GM12878 (cell line): ENCODE measurements around the gene HIGD2B. TPM values are rescaled to one million over a fixed set of nuclear protein-coding genes. Genes with fewer than 3 reads are reported as not detected.
A peak's percentile ranks its signal among the peaks of the same experiment; 100 is the strongest.

ENCODE experiments used
- ATAC-seq: fragments of 200-7000 bp; cut with Tn5 transposase; 3 replicates; pipeline ENCODE4 v1.9.1; 2020; ENCODE audit warnings: mild to moderate bottlenecking, moderate library complexity
- BruUV-seq: library from RNA; stranded (reverse); fragments of 400-500 nt; replicated peaks from 2 replicates; lab custom pipeline; 2021; lab: Mats Ljungman, UMichigan
- CTCF ChIA-PET: fragments of 300-600 bp; sonication (Branson Sonifier 250); formaldehyde crosslinking; extraction: SDS; loops from one replicate; lab custom pipeline; 2021; ENCODE audit warnings: inconsistent platforms; lab: Yijun Ruan, JAX
- POLR2A ChIA-PET: fragments of 350-600 bp; formaldehyde crosslinking; extraction: SDS; loops from one replicate; lab custom pipeline; 2021; ENCODE audit warnings: inconsistent platforms; lab: Charles Lee
- RAD21 ChIA-PET: fragments of 300-600 bp; sonication (Branson Sonifier 250); formaldehyde crosslinking; loops from one replicate; lab custom pipeline; 2023; ENCODE audit warnings: antibody characterized with exemption; ENCODE audit not compliant: unreplicated experiment; lab: Charles Lee
- SMC1A ChIA-PET: fragments of 300-600 bp; sonication (Branson Sonifier 250); formaldehyde crosslinking; loops from one replicate; lab custom pipeline; 2023; ENCODE audit not compliant: unreplicated experiment, uncharacterized antibody; lab: Charles Lee
- DNase-seq: peaks from one replicate; pipeline ENCODE4 v3.0.0-alpha.2; 2011; ENCODE audit warnings: low read depth, low spot score
- FAIRE-seq: peaks from 3 replicates; lab custom pipeline; 2011; peaks lifted over from hg19 to GRCh38; lab: Jason Lieb, UNC
- H2AFZ ChIP-seq: 2 replicates; pipeline ENCODE4 v1.6.0; 2011; ENCODE audit warnings: low read depth, low read length, control low read depth; ENCODE audit not compliant: control insufficient read depth
- H3K27ac ChIP-seq: 2 replicates; pipeline ENCODE4 v1.5.1; 2011; ENCODE audit warnings: control low read depth; ENCODE audit not compliant: control insufficient read depth, insufficient read depth
- H3K27me3 ChIP-seq, 2 experiments: replicated peaks in 1 of 2; 2 replicates each; pipeline versions ENCODE4 v1.6.0 to v1.6.1; 2011; ENCODE audit warnings: low read length in 1 of 2; ENCODE audit not compliant: control insufficient read depth in 2 of 2, insufficient read depth in 2 of 2
- H3K36me3 ChIP-seq, 2 experiments: 2 replicates each; pipeline ENCODE4 v1.5.1; 2011; ENCODE audit warnings: low read length in 1 of 2; ENCODE audit not compliant: control insufficient read depth in 2 of 2, insufficient read depth in 2 of 2
- H3K4me1 ChIP-seq: 2 replicates; pipeline ENCODE4 v1.6.1; 2011; ENCODE audit warnings: mild to moderate bottlenecking, low read length, moderate library complexity, mixed read lengths; ENCODE audit not compliant: control insufficient read depth, insufficient read depth
- H3K4me2 ChIP-seq: 2 replicates; pipeline ENCODE4 v1.6.0; 2011; ENCODE audit warnings: control low read depth; ENCODE audit not compliant: control insufficient read depth, insufficient read depth
- H3K4me3 ChIP-seq: fragments of 200-600 bp; sonication (generic); 2 replicates; pipeline ENCODE4 v1.5.1; 2016
- H3K79me2 ChIP-seq: 2 replicates; pipeline ENCODE4 v1.6.0; 2011; ENCODE audit warnings: low read length; ENCODE audit not compliant: control insufficient read depth, insufficient read depth
- H3K9ac ChIP-seq: 2 replicates; pipeline ENCODE4 v1.8.0; 2011; ENCODE audit warnings: low read length, control low read depth, mixed read lengths; ENCODE audit not compliant: control insufficient read depth, insufficient read depth
- H3K9me3 ChIP-seq: replicated peaks from 3 replicates; pipeline ENCODE4 v1.5.1; 2011; ENCODE audit warnings: mild to moderate bottlenecking, low read length; ENCODE audit not compliant: control insufficient read depth, insufficient read depth
- H4K20me1 ChIP-seq: 2 replicates; pipeline ENCODE4 v1.6.0; 2011; ENCODE audit not compliant: control insufficient read depth, insufficient read depth
- MAX ChIP-seq: IDR thresholded peaks from 2 replicates; pipeline ENCODE4 v1.6.1; 2012; ENCODE audit warnings: low read depth, low read length, improper control_type of control experiment
- NBN ChIP-seq: fragments of 450-650 bp; IDR thresholded peaks from 2 replicates; pipeline ENCODE4 v1.6.1; 2016
- NR2C2 ChIP-seq: IDR thresholded peaks from 2 replicates; pipeline ENCODE4 v1.6.1; 2011; ENCODE audit warnings: borderline replicate concordance, low read depth; ENCODE audit not compliant: control insufficient read depth, insufficient read length
- POU2F2 ChIP-seq: IDR thresholded peaks from 3 replicates; pipeline ENCODE4 v1.6.1; 2011; ENCODE audit warnings: low read depth, mild to moderate bottlenecking, low read length, borderline replicate concordance
- RUNX3 ChIP-seq: IDR thresholded peaks from 2 replicates; pipeline ENCODE4 v1.6.1; 2012; ENCODE audit warnings: low read length, inconsistent platforms
- TCF12 ChIP-seq: IDR thresholded peaks from 2 replicates; pipeline ENCODE4 v1.6.1; 2011; ENCODE audit warnings: low read depth, mild to moderate bottlenecking, low read length
- ZZZ3 ChIP-seq: IDR thresholded peaks from 2 replicates; pipeline ENCODE4 v1.6.1; 2011; ENCODE audit warnings: low read depth; ENCODE audit not compliant: control insufficient read depth, insufficient read length
- WGBS: methylation state at CpG from one replicate; pipeline ENCODE4 v1.1.6; 2016; ENCODE audit warnings: low lambda C conversion rate; ENCODE audit not compliant: insufficient replicate concordance, insufficient coverage; ENCODE audit errors: missing lambda C conversion rate; 5-methylcytosine and 5-hydroxymethylcytosine counted together
- in situ Hi-C: fragments of 300-500 bp; cut with MboI; formaldehyde crosslinking; loops from 9 replicates; pipeline ENCODE4 v1.14.3; 2018; ENCODE audit warnings: mixed read lengths
- intact Hi-C: fragments of 100-400 bp; cut with micrococcal nuclease; formaldehyde crosslinking; loops from one replicate; pipeline ENCODE4 v1.14.2; 2022; ENCODE audit not compliant: unreplicated experiment
- polyA plus RNA-seq, 11 experiments: library from polyadenylated mRNA; depleted of rRNA in 4 of 11; unstranded in 6 of 11; stranded (reverse) in 5 of 11; fragments of >200 nt; fragmentation: Nextera tagmentation in 4 of 11; fragmentation: Illumina TruSeq in 1 of 11; extraction: Ambion mirVana in 4 of 11; extraction: Trizol in 1 of 11; gene quantifications; 1 replicate in 1 of 11; 2 replicates in 10 of 11; pipeline versions ENCODE4 v1.2.1 to v1.2.3, GENCODE V29; 2011 to 2016; ENCODE audit warnings: inconsistent platforms in 2 of 11, missing spikeins in 2 of 11, low read depth in 1 of 11
- total RNA-seq, 4 experiments: library from RNA; depleted of rRNA in 3 of 4; stranded (reverse); fragments of >200 nt in 3 of 4; fragmentation: Illumina TruSeq in 1 of 4; extraction: Trizol in 1 of 4; gene quantifications; 2 replicates each; pipeline versions ENCODE4 v1.2.1 to v1.2.3, GENCODE V29; 2013 to 2021
- TF ChIP-seq, protein P1 (sequence below): fragments of 450-650 bp; formaldehyde crosslinking; IDR thresholded peaks from 2 replicates; pipeline ENCODE4 v1.5.0; 2022; ENCODE audit warnings: mild to moderate bottlenecking, missing genetic modification characterization
- TF ChIP-seq, protein P2 (sequence below): fragments of 450-650 bp; IDR thresholded peaks from 2 replicates; pipeline ENCODE4 v1.6.1; 2017; ENCODE audit warnings: mild to moderate bottlenecking, low read depth, inconsistent platforms; ENCODE audit not compliant: poor library complexity, severe bottlenecking

HIGD2B gene
- total and polyA plus RNA-seq, 10 of the 15 experiments (the other 5 are each of a cell fraction or from before 2014, with no cell fraction given), result 0.10 to 0.56 TPM; not detected in 8

GRCh38 chr15:72685301-72685924 lies 569 bp downstream of the HIGD2B start:
- TSS peak; percentile 99 for BruUV-seq
- H3K27me3 ChIP-seq, result no peaks in the 10 kb centered on the region
- CTCF ChIA-PET, result interaction anchor here (0.9 to 1.9 kb wide), 5 partner anchors 10 to 54 kb away, joined by 3 to 10 read pairs (median 5); no protein-coding TSS in a partner anchor
- no peaks in the 10 kb centered on the region for H3K79me2 ChIP-seq
- in situ Hi-C loops, result no loop called here
- no peaks in the 10 kb centered on the region for H3K9me3 ChIP-seq
- H3K4me3 ChIP-seq, result peak overlapping the region; percentile 84
- peak overlapping the region; percentile 73 for H3K27ac ChIP-seq
- no peaks in the 10 kb centered on the region for H3K4me1 ChIP-seq
- no peaks in the 10 kb centered on the region for H4K20me1 ChIP-seq
- intact Hi-C loops, result no loop called here
- no peak for DNase-seq
- peak overlapping the region; percentile 79 for H3K4me2 ChIP-seq
- TF ChIP-seq, protein P1, sequence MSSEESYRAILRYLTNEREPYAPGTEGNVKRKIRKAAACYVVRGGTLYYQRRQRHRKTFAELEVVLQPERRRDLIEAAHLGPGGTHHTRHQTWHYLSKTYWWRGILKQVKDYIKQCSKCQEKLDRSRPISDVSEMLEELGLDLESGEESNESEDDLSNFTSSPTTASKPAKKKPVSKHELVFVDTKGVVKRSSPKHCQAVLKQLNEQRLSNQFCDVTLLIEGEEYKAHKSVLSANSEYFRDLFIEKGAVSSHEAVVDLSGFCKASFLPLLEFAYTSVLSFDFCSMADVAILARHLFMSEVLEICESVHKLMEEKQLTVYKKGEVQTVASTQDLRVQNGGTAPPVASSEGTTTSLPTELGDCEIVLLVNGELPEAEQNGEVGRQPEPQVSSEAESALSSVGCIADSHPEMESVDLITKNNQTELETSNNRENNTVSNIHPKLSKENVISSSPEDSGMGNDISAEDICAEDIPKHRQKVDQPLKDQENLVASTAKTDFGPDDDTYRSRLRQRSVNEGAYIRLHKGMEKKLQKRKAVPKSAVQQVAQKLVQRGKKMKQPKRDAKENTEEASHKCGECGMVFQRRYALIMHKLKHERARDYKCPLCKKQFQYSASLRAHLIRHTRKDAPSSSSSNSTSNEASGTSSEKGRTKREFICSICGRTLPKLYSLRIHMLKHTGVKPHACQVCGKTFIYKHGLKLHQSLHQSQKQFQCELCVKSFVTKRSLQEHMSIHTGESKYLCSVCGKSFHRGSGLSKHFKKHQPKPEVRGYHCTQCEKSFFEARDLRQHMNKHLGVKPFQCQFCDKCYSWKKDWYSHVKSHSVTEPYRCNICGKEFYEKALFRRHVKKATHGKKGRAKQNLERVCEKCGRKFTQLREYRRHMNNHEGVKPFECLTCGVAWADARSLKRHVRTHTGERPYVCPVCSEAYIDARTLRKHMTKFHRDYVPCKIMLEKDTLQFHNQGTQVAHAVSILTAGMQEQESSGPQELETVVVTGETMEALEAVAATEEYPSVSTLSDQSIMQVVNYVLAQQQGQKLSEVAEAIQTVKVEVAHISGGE, result no peak
- TF ChIP-seq POU2F2 (no peak), RUNX3 (no peak), TCF12 (0 out of 2 replicates have a peak, but pooled peaks have one; percentile 2), ZZZ3 (no peak), MAX (0 out of 2 replicates have a peak, but pooled peaks have one; percentile 7), NR2C2 (no peak), NBN (no peak)
- TF ChIP-seq, protein P2, sequence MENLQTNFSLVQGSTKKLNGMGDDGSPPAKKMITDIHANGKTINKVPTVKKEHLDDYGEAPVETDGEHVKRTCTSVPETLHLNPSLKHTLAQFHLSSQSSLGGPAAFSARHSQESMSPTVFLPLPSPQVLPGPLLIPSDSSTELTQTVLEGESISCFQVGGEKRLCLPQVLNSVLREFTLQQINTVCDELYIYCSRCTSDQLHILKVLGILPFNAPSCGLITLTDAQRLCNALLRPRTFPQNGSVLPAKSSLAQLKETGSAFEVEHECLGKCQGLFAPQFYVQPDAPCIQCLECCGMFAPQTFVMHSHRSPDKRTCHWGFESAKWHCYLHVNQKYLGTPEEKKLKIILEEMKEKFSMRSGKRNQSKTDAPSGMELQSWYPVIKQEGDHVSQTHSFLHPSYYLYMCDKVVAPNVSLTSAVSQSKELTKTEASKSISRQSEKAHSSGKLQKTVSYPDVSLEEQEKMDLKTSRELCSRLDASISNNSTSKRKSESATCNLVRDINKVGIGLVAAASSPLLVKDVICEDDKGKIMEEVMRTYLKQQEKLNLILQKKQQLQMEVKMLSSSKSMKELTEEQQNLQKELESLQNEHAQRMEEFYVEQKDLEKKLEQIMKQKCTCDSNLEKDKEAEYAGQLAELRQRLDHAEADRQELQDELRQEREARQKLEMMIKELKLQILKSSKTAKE, result no peak
- RAD21 ChIA-PET, result no interaction called here
- no peaks in the 10 kb centered on the region for H3K36me3 ChIP-seq
- H2AFZ ChIP-seq, result peak overlapping the region; percentile 98
- POLR2A ChIA-PET, result interaction anchor here (0.6 kb wide), 1 partner anchor 191 kb away, joined by 3 read pairs; no protein-coding TSS in a partner anchor
- peak overlapping the region; percentile 84 for H3K9ac ChIP-seq
- ATAC-seq, result no peak
- WGBS, result 35% methylated on average over 23 of the region's 23 CpGs
- peak; percentile 23 for FAIRE-seq
- SMC1A ChIA-PET, result interaction anchor here (1.4 kb wide), 1 partner anchor 212 kb away, joined by 3 read pairs; no protein-coding TSS in a partner anchor
